Measurements from ENCODE around the gene SELP. TPM values are rescaled to one million over a fixed set of nuclear protein-coding genes. Genes with fewer than 3 reads are reported as not detected.
"Not testable (repeated sequence)": the region's sequence is repeated elsewhere in the genome, so short reads cannot be mapped to it uniquely, and the experiment has no call there.

Gene SELP
- total and polyA plus RNA-seq, 2 of the 8 experiments (the other 6 are each of a cell fraction or from before 2014, with no cell fraction given), result not detected

DNA sequence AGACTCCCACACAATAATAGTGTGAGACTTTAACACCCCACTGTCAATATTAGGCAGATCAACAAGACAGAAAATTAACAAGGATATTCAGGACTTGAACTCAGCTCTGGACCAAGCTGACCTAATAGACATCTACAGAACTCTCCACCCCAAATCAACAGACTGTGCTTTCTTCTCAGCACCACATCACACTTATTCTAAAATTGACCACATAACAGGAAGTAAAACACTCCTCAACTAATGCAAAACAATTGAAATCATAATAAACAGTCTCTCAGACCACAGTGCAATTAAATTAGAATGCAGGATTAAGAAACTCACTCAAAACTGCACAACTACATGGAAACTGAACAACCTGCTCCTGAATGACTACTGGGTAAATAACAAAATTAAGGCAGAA lies 28.9 kb upstream of the SELP start:
- H3K23ac ChIP-seq (ENCODE audit: insufficient read length); H3K18ac ChIP-seq (ENCODE audit: extremely low read depth, low read length); H3K4ac ChIP-seq (replicated peaks; ENCODE audit: insufficient read length, low read depth, low read length); H3K4me2 ChIP-seq (ENCODE audit: insufficient read depth in 1 of 2, low read depth in 2 of 2, low read length in 2 of 2); H3K79me2 ChIP-seq (ENCODE audit: control insufficient read depth in 1 of 2, insufficient read depth in 2 of 2, low read length in 2 of 2); H3K56ac ChIP-seq (replicated peaks; ENCODE audit: insufficient read length, low read depth, low read length); H2AFZ ChIP-seq (ENCODE audit: low read length); H3K23me2 ChIP-seq (ENCODE audit: low read depth, low read length); H3K14ac ChIP-seq (ENCODE audit: insufficient read length); H3K36me3 ChIP-seq (ENCODE audit: control insufficient read depth in 2 of 4, insufficient read depth in 4 of 4, low read length in 3 of 4); H3K27me3 ChIP-seq (replicated peaks in 1 of 4; ENCODE audit: control insufficient read depth in 3 of 4, extremely low read depth in 1 of 4, insufficient read depth in 3 of 4, low read length in 3 of 4); H3K9ac ChIP-seq (replicated peaks in 1 of 4; ENCODE audit: extremely low read depth in 1 of 4, low read depth in 3 of 4, low read length in 3 of 4); H3K4me3 ChIP-seq (ENCODE audit: extremely low read depth in 1 of 4, insufficient read depth in 2 of 4, low read depth in 3 of 4, low read length in 4 of 4); FAIRE-seq; H3K9me3 ChIP-seq (ENCODE audit: insufficient read depth in 2 of 2, low read depth in 1 of 2, low read length in 1 of 2); H2BK5ac ChIP-seq (ENCODE audit: low read depth, low read length); H3K27ac ChIP-seq (ENCODE audit: low read depth, low read length); H2BK120ac ChIP-seq (replicated peaks; ENCODE audit: low read depth, low read length); POLR2A ChIA-PET (ENCODE audit: partially characterized antibody); DNase-seq (ENCODE audit: low read depth in 1 of 2, low spot score in 2 of 2); H3K79me1 ChIP-seq (ENCODE audit: low read depth, low read length); H4K8ac ChIP-seq (ENCODE audit: extremely low read depth, insufficient read depth, low read length); H4K5ac ChIP-seq (ENCODE audit: insufficient read length, low read depth, low read length); H4K91ac ChIP-seq (replicated peaks; ENCODE audit: insufficient read length, low read length); H4K20me1 ChIP-seq (replicated peaks in 1 of 2; ENCODE audit: control insufficient read depth in 1 of 2, insufficient read depth in 2 of 2, low read length in 2 of 2); H2BK12ac ChIP-seq (ENCODE audit: low read depth, low read length); H3K4me1 ChIP-seq (replicated peaks in 1 of 4; ENCODE audit: control insufficient read depth in 3 of 4, insufficient read depth in 4 of 4, low read length in 3 of 4); H2AK5ac ChIP-seq (ENCODE audit: low read depth, low read length); H2BK15ac ChIP-seq (ENCODE audit: low read length); H2BK20ac ChIP-seq (ENCODE audit: low read length): not testable (repeated sequence)
- CTCF ChIA-PET (ENCODE audit: partially characterized antibody), result interaction anchor here (1.5 kb wide), 1 partner anchor 72 kb away, joined by 3 read pairs; the partner anchor contains the start of gene F5
